ENCODE measurements around the gene EEF2.

EEF2 gene

DNA sequence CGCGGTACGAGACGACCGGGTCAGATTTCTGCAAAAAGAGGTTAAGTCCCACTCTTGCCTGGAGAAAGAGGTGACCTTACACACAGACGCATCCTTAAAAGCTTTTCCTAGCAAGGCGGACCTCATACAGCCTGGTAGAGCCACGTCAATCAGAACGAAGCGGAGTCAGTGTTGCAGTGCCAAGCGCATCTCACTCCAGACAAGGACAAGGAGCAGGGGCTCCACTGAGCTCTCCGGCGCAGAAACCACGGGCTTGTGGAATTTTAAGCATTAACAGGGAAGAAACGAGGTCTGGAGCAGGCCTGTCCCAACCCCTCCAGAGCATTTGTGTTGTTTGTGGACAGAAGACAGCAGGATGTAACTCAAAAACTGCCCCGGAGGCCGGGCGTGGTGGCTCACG, 7.1 kb downstream of the EEF2 start:
- DNase-seq (ENCODE audit: low read depth) = no peak
- H3K4me3 ChIP-seq (ENCODE audit: low read depth, low read length) = no peak overlapping the region
- TF ChIP-seq, protein P1, sequence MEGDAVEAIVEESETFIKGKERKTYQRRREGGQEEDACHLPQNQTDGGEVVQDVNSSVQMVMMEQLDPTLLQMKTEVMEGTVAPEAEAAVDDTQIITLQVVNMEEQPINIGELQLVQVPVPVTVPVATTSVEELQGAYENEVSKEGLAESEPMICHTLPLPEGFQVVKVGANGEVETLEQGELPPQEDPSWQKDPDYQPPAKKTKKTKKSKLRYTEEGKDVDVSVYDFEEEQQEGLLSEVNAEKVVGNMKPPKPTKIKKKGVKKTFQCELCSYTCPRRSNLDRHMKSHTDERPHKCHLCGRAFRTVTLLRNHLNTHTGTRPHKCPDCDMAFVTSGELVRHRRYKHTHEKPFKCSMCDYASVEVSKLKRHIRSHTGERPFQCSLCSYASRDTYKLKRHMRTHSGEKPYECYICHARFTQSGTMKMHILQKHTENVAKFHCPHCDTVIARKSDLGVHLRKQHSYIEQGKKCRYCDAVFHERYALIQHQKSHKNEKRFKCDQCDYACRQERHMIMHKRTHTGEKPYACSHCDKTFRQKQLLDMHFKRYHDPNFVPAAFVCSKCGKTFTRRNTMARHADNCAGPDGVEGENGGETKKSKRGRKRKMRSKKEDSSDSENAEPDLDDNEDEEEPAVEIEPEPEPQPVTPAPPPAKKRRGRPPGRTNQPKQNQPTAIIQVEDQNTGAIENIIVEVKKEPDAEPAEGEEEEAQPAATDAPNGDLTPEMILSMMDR (IDR thresholded peaks at IDR 0.05; ENCODE audit: low read depth, low read length, missing control alignments) = no peak

DNA sequence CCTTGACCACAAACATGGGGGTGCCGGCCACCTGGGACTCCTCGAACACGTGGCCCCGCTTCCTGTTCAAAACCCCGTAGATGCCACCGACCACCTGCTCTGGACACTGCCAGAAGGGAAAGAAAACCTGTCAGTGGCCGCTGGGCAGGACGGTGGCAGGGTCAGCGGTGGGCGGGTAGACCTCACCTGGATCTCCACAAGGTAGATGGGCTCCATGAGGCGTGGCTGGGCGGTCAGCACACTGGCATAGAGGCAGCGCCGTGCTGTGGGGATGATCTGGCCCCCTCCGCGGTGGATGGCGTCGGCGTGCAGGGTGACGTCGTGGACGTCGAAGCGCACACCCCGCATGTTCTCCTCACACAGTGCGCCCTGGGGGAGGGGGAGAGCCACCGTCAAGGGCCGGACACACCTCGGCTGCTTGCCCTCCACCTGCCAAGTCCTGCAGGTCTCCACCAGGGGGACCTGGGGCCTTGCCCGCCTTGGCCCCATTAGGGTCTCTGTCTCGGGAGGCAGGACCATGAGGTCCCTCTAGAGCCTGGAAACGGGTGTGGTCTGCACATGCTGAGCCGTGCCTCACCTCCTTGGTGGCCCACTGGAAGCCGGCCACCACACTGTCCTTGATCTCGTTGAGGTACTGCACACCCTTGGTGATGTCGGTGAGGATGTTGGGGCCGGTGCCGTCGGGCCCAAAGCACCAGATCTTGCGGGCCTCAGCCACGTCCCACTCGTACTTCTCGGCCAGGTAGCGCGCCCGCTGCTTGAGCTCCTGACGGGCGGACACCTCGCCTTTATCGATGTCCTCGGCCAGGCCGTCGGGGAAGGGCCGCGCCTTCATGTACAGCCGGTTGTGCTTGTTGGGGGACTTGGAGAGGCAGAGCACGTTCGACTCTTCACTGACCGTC, 7.8 kb downstream of the EEF2 start:
- TF ChIP-seq, protein P1 (IDR thresholded peaks at IDR 0.05; ENCODE audit: low read depth, low read length, missing control alignments) = peak; percentile 14
- no peak overlapping the region for H3K4me3 ChIP-seq (ENCODE audit: low read depth, low read length)
- DNase-seq (ENCODE audit: low read depth) = no peak

DNA sequence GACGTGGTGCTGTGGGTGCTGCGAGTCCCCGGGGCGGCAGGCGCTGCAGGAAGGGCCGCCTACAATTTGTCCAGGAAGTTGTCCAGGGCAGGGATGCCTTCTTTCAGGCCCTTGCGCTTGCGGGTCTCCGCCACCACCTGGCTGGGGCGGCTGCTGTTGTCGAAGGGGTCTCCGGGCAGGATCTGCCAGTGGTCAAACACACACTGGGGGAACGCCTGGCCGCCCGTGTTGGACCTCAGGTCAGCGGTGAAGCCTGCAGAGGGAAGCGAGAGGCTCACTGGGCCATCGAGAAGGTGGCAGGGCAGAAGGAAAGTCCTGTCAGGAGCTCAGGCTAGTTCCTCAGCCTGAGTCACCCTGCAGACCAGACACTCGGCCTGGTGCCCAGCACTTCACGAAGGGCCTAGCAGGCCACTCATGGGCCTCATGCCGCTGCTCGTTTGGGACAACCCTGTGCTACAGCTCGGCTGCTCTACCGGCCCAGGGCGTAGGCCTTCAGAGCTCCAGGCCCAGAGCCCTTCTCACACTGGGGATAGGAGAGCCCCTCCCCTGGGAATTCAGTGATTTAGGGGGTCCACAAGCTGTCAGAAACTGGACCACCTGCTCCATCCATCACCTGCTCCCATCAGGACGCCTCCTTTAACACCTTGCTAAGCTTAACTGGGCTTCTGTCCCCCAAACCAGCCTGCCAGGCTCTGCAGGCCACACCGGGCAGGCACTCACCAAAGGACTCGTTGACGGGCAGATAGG, 8.6 kb downstream of the EEF2 start:
- no peak overlapping the region for H3K4me3 ChIP-seq (ENCODE audit: low read depth, low read length)
- no peak for DNase-seq (ENCODE audit: low read depth)
- TF ChIP-seq, protein P1 (IDR thresholded peaks at IDR 0.05; ENCODE audit: low read depth, low read length, missing control alignments) = no peak

DNA sequence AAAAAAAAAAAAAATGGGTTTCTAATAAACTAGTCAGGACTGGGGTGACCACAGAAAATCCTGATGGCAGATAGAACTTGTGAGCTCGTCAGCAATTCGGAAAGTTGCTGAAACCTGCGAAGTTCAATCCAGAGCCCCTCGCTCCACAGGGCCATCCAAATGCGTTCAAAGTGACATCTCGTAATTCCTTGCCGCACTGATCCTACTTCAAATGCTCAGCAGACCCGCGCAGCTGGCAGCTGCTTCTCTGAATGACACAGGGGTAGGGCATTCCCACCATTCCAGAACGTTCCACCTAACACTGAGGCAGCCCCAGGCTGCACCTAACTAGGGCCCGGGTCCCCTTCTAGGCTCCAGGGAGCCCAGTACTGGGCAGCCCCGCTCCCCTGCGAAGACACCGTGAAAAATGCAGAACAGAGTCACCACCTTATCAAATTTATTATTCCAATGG, 9.6 kb downstream of the EEF2 start:
- TF ChIP-seq, protein P1 (IDR thresholded peaks at IDR 0.05; ENCODE audit: low read depth, low read length, missing control alignments) = no peak
- no peak for DNase-seq (ENCODE audit: low read depth)
- no peak overlapping the region for H3K4me3 ChIP-seq (ENCODE audit: low read depth, low read length)

DNA sequence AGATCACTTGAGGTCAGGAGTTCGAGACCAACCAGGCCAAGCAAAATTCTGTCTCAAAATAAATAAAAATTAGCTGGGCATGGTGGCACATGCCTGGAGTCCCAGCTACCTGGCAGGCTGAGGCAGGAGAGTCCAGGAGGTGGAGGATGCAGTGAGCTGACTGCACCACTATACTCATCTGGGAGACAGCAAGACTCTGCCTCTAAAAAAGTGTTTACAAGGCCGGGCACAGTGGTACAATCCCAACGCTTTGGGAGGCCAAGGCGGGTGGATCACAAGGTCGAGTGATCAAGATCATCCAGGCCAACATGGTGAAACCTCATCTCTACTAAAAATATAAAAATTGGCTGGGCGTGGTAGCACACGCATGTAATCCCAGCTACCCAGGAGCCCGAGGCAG, 10.1 kb downstream of the EEF2 start:
- no peak overlapping the region for H3K4me3 ChIP-seq (ENCODE audit: low read depth, low read length)
- TF ChIP-seq, protein P1 (IDR thresholded peaks at IDR 0.05; ENCODE audit: low read depth, low read length, missing control alignments) = no peak
- no peak for DNase-seq (ENCODE audit: low read depth)

DNA sequence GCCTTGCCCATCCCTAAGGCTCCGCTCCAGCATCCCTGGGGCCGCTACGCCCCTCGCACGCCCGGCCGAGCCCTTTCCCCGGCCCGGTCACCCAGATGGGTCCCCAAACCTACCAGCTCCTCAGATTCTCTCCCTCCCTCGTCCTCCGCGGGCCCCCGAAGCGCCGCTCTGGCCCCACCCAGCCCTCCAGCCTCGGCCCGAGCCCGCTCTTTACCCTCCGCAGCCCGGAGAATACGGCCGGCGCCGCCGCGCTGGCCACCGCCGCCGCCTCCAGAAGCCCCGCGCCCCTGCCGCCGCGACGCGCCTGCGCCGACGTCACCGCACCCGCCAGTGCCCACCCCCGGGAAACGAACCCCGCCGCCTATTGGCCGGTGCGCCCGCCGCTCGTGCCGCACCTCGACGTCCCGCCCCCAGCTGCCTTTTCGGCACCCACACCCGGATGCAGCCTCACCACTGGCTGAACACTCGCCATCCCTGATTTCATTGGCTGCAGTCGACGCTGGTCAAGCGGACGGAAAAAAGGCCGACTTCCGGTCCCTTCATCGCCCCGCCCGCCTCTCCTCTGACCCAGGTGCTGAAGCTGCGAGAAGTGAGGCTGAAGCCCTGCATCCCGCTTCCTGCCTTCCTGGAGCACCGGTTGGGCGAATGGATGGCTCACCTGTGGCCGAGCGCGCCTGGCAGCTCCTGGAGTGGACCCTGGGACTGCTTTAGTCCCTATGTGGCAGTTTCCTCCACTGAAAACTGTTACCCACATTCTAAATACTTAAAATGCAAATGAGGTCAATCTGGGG, 14.3 kb downstream of the EEF2 start, which contains the start of gene DAPK3:
DAPK3 (minus strand) TSS at position 292 of the 791 bp plus-strand sequence. CDS start 1,364 bp downstream, outside the sequence.
- DNase-seq (ENCODE audit: low read depth) = peak; percentile 96
- TF ChIP-seq, protein P1 (IDR thresholded peaks at IDR 0.05; ENCODE audit: low read depth, low read length, missing control alignments) = no peak
- peak within 1 kb of the TSS; percentile 80 for H3K4me3 ChIP-seq (ENCODE audit: low read depth, low read length)
